SKM-1 (cell line): Measurements from ENCODE around the gene SLC39A6.
"Not testable (repeated sequence)": the region's sequence is repeated elsewhere in the genome, so short reads cannot be mapped to it uniquely, and the experiment has no call there.

Source experiments
- DNase-seq: peaks from one replicate; lab custom pipeline; 2025; ENCODE audit not compliant: unreplicated experiment; lab: John Stamatoyannopoulos, UW

The SLC39A6 gene

DNA sequence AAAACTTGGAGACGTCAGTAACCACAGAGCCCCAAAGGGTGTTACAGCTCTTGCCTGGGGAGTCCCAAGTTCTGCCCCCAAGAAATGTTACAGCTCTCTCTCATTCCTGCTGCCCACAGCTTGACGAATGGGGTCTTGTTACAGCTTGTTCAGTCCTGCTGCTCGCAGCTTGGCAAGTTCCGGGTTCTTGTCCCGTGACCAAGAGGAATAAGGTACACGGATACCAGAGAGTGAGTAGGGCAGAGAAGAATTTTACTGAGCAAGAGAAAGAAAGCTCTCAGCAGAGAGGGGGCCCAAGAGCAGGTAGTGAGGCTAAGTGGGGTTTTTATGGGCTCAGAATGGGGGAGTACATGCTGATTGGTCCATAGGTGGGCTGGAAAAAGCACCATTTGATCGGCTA, 27.2 kb downstream of the SLC39A6 start:
- no peak for DNase-seq

DNA sequence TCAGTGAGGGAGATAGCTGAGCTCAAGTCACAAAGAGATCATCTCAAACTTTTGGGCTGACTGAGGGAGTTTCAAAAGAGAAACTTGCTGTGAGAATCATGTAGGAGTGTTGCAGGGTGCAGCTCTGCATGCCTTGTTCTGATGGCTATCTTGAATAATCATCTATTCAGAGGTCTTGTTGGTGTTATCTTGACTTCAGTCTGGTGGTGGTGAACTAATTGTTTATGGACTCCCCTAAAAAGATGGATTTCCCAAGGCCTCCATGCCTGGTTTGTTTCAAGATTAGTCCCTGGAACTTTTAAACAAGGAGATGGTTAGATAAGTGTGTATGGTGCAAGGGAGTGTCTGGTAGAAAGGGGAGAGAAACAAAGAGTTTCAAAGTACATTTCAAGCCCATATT, 29.8 kb downstream of the SLC39A6 start:
- DNase-seq = no peak

DNA sequence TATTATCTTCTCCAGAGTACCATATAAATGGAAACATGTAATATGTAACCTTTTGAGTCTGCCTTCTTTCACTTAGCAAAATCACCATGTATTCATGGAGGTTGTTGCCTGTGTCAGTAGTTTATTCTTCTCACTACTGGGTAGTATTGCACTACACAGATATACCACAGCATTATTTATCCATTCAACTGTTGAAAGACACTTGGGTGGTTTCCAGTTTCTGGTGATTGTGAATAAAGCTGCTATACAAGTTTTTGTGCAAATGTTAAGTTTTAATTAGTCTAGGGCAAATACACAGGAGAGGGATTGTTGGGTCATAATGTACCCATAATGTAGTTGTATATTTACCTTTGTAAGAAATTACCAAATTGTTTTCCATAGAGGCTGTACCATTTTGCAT, 32.2 kb downstream of the SLC39A6 start:
- no peak for DNase-seq

DNA sequence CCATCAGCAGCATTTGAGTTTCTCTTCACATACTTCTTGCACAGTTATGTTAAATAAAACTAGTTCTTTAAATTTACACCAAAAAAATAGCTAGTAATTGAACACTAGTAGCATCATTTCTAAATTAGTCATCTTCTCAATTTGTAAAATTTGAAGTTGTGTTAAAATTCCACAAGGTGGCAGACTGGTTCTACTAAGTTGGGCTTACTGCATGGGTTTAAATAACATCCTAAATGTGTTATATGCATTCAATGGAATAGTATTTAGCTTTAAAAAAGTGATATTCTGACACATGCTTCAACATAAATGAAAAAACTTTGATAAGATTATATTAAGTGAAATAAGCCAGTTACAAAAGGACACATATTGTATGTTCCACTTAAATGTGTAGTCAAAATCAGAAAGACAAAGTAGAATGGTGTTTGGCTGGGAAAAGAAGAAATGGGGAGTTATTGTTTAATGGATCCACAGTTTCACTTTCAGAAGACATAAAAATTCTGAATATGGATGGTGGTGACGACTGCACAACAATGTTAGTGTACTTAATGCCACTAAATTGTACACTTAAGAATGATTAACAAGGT, 33.1 kb downstream of the SLC39A6 start:
- no peak for DNase-seq

DNA sequence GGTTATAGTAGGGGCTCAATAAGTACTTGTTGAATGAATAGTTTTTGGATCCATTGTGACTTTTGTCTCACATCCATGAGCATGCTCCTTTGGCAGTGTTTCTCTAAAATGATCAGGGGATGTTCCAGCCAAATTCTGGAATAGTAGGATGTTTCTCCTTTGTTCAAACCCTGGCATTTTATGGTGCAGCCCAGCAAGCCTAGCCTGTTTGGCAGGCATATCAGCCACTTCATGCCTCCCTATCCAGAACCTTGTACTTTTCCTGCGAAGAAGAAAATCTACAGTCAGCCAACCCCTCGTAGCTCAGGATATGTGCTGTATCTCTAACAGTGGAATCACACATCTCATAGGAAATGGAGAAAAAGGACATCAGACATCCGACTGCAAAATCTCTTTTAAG, 34.7 kb downstream of the SLC39A6 start:
- no peak for DNase-seq

DNA sequence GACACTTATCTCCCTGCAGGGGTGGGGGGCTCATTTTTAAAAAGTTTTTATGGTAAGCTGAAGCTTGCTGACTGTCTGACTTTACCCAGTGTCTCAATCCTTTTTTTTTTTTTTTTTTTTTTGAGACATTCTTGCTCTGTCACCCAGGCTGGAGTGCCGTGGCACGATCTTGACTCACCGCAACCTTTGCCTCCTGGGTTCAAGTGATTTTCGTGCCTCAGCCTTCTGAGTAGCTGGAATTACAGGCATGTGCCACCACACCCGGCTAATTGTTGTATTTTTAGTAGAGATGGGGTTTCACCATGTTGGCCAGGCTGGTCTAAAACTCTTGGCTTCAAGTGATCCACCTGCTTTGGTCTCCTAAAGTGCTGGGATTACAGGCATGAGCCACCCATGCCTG, 37.0 kb downstream of the SLC39A6 start:
- not testable (repeated sequence) for DNase-seq

DNA sequence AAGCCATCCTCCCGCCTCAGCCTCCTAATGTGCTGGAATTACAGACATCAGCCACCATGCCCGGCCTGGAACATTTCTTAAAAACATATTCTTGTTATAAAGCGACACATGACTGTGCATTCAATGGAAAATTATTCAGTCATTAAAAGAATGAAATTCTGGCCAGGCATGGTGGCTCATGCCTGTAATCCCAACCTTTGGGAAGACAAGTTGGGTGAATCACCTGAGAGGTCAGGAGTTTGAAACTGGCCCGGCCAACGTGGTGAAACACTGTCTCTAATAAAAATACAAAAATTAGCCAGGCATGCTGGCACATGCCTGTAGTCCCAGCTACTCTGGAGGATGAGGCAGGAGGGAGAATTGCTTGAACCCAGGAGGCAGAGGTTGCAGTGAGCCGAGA, 40.1 kb downstream of the SLC39A6 start:
- DNase-seq = no peak

DNA sequence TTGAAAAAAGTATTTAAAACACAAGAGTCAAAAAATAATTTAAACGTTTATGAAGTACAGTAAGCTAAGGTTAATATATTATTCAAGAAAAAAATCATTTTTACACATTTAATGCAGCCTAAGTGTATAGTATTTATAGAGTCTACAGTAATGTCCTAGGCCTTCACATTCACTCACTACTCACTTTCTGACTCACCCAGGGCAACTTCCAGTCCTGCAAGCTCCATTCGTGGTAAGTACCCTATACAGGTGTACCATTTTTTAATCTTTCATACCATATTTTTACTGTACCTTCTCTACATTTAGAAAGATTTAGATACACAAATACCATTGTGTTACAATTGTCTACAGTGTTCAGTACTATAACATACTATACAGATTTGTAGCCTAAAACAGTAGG, 40.9 kb downstream of the SLC39A6 start:
- DNase-seq = no peak

DNA sequence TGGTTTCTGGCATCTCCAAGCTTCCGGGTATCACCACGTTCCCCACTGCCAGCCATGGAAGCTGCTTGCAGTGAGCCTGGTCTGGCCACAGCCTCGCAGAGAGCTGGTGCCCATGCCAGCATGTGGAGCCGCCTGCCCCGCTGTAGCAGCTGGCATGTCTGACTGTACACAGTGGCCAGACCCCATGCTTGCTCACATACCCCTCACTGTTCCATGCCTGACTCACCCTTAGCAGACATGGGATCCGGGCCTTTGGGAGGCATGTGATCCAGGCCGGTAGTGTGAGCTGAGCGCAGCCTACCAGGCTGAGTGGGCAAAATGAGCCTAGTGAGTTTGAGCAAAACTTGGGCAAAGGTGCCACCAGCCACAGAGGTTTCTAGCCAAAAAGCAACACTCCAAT, 43.0 kb downstream of the SLC39A6 start:
- no peak for DNase-seq

DNA sequence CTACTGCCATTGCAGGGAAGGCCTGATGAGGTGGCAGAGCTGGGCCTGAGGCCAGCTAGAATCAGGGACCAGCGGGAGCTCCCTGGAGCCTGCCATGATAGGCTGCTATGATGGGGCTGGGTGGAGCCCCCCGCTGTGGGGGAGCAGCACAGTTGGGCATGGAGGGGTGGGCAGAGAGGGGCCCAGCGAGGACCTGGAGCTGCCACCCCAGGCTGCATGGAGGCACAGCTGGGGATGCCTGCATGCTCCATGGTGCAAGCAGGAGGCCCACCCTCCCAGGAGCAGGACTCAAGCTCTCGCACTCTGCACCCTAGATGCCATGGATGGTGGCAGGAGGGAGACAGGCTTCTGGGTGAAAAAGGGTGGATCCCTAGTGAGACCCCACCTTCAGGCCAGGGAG, 43.9 kb downstream of the SLC39A6 start:
- no peak for DNase-seq

DNA sequence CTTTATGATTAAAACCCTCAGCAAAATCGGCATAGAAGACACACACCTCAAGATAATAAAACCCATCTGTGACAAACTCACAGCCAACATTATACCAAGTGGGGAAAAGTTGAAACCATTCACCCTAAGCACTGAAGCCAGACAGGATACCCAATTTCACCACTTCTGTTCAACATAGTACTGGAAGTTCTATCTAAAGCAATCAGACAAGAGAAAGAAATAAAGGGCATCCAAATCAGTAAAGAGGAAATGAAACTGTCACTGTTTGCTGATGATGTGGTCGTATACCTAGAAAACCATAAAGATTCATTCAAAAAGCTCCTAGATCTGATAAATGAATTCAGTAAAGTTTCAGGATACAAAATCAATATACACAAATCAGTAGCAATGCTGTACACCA, 45.4 kb downstream of the SLC39A6 start:
- no peak for DNase-seq

DNA sequence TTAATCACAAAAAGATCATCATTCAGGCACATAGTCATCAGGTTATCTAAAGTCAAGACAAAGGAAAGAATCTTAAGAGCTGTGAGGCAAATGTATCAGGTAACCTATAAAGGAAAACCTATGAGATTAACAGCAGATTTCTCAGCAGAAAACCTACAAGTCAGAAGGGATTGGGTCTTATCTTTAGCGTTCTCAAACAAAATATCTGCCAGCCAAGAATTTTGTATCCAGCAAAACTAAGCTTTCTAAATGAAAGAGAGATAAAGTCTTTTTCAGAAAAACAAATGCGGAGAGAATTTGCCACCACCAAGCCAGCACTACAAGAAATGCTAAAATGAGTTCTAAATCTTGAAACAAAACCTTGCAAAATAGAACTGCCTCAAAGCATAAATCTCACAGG, 48.0 kb downstream of the SLC39A6 start:
- not testable (repeated sequence) for DNase-seq

DNA sequence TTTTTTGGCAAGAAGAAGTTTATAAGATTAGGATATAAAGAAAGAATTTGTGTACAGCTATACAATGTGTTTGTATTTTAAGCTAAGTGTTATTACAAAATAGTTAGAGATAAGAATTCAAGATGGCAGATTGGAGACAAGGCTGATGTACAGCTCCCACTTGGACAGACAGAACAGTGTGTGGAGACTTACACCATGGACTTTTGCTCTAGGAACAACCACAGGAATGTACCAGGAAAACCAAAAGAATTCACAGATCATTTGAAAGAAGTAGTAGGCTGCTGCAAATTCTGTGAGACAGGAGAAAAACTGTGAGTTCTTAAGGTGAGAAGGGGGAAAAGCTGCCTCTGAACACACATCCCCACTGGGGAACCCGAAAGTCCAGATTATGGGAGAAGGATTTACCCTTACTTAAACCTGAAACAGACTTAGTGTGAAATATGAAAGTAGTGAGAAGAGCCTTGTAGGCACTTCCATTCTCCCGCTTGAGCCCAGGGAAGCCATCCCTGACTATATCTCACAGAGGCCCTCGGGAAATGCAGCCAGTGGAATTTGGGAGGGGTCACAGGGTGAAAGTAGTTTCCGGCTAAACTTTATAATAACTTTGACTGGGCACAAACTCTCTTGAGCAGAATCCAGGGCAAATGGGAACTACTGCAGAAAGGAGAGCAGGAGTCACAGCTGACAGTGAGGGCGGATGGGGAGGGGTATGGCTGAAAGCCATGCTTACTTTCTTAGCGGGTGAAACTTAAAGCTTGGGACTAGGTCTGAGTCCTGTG, 50.2 kb downstream of the SLC39A6 start:
- DNase-seq = no peak

DNA sequence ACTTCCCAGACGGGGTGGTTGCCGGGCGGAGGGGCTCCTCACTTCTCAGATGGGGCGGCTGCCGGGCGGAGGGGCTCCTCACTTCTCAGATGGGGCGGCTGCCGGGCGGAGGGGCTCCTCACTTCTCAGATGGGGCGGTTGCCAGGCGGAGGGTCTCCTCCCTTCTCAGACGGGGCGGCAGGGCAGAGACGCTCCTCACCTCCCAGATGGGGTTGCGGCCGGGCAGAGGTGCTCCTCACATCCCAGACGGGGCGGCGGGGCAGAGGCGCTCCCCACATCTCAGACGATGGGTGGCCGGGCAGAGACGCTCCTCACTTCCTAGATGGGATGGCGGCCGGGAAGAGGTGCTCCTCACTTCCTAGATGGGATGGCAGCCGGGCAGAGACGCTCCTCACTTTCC, 51.4 kb downstream of the SLC39A6 start:
- not testable (repeated sequence) for DNase-seq

DNA sequence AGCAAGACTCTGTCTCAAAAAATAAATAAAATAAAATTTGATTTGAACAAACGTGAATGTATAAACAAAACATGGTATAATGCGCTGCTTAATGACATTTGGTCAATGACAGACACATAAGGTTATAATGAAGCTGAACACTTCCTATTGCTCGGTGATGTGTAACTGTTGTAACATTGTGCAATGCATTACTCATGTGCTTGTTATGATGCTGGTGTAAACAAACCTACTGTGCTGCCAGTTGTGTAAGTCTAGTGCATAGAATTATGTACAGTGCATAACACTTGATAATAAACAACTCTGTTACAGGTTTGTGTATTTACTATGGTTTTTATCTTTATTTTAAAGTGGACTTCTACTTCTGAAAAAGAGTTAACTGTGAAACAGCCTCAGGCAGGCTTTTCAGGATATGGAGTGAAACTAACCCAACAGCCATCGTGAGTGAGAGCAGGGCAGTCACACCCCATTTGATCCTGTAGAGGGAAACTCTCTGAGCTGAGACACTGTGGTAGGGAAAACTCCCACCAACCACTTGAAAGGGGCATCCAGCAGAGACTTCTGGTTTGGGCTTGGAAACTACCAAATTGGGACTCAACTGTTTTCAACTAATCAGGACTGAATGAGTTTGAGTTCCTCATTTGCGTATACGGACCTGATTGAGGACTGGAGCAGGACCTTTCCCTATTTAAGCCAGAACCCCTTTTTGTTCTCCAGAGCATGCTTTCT, 53.1 kb downstream of the SLC39A6 start:
- no peak for DNase-seq

DNA sequence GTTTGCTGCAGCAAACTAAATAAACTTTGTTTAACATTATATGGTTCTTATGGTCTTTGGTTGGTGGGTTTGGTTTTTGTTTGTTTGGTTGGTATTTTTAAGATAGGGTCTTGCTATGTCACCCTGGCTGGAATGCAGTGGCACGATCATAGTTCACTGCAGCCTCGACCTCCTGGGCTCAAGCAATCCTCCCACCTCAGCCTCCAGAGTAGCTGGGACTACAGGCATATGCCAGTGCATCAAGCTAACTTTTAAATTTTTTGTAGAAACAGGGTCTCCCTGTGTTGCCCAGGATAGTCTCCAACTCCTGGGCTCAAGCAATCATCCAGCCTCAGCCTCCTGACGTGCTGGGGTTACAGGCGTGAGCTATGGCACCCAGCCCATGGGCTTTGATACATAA, 54.7 kb downstream of the SLC39A6 start:
- DNase-seq = no peak

DNA sequence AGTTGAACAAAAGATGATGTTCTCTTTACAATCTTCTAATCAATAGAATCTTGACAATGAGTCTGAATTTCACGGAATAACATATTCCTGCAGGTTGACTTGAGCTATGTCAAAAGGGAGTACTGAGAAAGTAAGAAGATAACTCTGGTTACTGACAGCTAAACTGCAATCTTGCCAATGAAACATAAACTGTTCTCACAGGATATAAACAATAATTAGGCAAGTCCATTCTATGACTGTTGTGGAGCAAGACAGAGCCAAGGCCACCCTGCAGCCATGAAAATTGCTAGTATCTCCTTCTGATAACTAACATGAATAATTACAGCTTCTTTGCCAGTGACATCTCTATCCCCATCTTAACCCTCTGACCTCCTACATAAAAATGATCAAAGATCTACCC, 55.5 kb downstream of the SLC39A6 start:
- no peak for DNase-seq

DNA sequence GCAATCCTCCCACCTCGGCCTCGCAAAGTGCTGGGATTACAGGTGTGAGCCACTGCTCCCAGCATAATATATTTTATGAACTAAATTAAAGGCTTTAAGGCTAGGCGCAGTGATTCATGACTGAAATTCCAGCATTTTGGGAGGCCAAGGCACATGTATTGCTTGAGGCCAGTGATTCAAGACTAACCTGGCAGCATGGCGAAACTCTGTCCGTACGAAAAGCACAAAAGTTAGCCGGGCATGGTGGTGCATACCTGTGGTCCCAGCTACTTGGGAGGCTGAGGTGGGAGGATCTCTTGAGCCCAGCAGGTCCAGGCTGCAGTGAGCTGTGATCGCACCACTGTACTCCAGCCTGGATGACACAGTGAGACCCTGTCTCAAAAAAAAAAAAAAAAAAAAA, 56.7 kb downstream of the SLC39A6 start:
- not testable (repeated sequence) for DNase-seq

DNA sequence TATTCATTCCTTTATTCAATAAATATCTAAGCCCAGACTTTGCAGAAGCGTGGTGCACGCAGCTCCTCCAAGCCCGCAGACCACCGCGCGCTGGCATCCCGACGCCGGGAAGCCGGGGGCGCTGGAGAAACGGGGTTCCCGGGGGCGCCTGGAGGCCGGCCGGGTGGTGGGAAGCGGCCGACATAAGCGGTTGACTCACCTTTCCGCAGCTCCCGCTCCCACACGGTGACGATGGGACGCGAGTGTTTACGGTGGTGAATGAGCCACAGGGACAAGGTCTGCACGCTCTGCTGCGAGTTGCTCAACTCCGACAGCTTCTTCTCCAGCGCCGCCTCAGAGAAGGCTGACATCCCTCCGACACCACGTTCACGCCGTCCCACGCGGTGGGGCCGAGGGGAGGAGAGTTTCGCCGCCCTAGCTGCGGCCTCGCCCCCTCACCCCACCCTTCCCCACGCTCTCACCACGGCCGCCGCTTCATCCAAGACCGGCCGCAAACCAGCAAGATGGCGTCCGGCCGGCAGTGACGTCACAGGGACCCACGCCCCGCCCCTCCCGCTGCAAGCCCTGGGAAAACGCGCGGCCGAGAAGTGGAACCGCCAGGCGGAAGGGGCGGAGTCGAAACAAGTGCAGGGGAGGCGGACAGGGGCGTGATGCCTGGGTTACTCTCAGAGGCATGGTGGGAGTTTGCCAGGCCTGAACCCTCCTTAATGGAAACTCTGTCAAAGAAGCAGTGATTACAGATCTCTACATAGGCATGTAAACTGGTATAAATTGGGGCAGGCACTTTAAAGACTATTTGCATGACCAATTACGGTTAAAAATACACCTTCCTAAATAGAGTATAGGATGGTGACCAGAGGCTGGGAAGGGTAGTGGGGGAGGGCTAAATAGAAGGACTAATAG, 61.8 kb downstream of the SLC39A6 start, which contains the start of gene RPRD1A:
RPRD1A (minus strand) TSS at position 505 of the 903 bp plus-strand sequence; CDS start at position 350, 155 bp downstream.
- peak; percentile 92 for DNase-seq

DNA sequence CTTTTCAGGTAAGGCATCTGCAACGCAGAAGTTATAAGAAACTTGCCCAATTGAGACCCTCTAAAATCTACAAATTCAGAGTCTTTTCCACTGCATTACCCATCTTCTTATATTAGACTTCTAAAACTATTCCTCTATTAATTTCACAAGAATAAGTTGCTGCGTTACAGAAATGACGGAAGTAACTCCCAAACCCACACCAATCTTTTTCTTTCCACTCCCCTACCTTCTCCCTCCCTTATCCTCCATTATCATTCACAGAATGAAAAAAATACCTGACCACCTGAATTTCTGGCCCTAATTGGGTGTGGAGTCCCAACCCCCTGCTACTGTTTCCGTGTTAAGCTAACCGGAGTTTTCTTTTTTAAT, 62.5 kb downstream of the SLC39A6 start:
- no peak for DNase-seq

DNA sequence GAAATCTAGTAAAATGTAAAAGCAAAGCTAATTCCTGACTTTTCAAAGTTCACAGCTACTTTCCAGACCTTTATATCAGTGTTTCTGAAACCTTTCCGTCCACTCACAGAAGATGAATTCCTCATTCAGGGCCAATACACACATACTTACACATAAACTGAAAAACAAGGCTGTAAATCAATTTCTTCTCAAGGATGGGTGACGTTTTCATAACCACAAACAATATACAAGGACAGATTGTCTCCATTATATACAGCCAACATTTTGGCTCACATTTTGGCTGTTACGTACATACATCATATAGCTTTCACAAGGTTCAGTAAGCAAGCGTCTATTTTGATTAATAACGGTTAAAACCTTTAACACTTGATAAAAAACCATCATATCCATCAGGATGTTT, 63.1 kb downstream of the SLC39A6 start:
- DNase-seq = no peak
